GM12891 (cell line): ENCODE data around the gene HSD17B12.

Experiments
- PAX5 ChIP-seq: IDR thresholded peaks from 2 replicates; pipeline ENCODE4 v1.6.1; 2011; ENCODE audit warnings: low read length, moderate library complexity, mild to moderate bottlenecking; ENCODE audit not compliant: insufficient read depth, severe bottlenecking
- POLR2A ChIP-seq: IDR thresholded peaks from 2 replicates; pipeline ENCODE4 v1.6.1; 2011; ENCODE audit warnings: low read depth, low read length, control low read depth
- POLR2AphosphoS5 ChIP-seq: IDR thresholded peaks from 2 replicates; pipeline ENCODE4 v1.6.1; 2011; ENCODE audit warnings: low read depth, low read length, control low read depth
- SPI1 ChIP-seq: IDR thresholded peaks from 2 replicates; pipeline ENCODE4 v1.6.1; 2011; ENCODE audit warnings: low read depth, low read length, control low read depth
- TAF1 ChIP-seq: IDR thresholded peaks from 2 replicates; pipeline ENCODE4 v1.6.1; 2011; ENCODE audit warnings: low read depth, low read length, control low read depth

- TF ChIP-seq POLR2A (no peak), POLR2AphosphoS5 (no peak), PAX5 (no peak), TAF1 (no peak), SPI1 (no peak)
Measured at GRCh38 chr11:43823316-43823715, 142.8 kb downstream of the HSD17B12 start.
